SKM-1 (cell line): ENCODE measurements around the gene FAM72B.
"Not testable (repeated sequence)": the region's sequence is repeated elsewhere in the genome, so short reads cannot be mapped to it uniquely, and the experiment has no call there.

Experiments
- DNase-seq: peaks from one replicate; lab custom pipeline; 2025; ENCODE audit not compliant: unreplicated experiment; lab: John Stamatoyannopoulos, UW

FAM72B gene

DNA sequence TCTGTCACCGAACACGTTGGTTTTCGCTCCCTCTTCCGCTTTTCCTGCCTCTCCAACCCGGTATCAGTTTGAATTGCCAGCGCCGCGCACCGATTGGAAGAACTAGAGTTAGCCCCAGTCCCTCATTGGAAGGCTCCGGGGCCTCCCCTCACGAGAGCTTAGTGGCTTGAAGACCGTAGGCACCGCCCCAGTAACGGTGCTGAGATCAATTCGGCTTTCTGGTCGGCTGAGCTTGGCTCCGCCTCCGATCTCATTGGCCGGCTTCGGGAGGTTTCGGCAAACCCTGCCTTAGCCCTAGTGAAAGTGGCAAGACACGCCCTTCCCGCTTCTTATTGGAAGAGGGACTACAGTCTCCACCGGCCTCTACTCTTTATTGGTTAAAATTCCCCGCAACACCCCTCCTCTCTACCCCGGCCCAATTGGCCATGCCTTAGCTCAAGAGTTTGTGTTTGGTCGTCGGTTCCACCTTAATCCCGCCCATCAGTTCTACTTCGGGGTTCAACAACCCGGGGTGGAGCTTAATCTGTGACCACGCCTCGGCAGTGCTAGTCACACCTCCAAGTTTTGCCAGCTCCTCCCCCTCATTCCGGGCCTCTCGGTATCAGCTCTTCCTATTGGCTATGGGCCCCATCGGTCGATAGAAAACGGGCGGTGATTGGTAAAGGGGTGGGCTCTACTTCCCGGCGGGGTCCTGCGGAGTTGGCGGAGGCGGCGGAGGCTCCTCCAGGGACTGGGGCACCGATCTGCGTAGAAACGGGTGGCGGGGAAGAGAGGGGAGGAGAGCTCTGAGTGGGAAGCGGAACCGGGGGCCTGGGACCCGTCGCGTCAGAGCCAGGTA lies at the start of gene FAM72B, which contains the start of gene SRGAP2C:
FAM72B (minus strand) TSS at position 51 of the 838 bp plus-strand sequence. CDS start 851 bp downstream, outside the sequence.
SRGAP2C (plus strand) TSS at position 686 of the 838 bp plus-strand sequence. CDS start 2,472 bp downstream, outside the sequence.
- peak; percentile 93 for DNase-seq

DNA sequence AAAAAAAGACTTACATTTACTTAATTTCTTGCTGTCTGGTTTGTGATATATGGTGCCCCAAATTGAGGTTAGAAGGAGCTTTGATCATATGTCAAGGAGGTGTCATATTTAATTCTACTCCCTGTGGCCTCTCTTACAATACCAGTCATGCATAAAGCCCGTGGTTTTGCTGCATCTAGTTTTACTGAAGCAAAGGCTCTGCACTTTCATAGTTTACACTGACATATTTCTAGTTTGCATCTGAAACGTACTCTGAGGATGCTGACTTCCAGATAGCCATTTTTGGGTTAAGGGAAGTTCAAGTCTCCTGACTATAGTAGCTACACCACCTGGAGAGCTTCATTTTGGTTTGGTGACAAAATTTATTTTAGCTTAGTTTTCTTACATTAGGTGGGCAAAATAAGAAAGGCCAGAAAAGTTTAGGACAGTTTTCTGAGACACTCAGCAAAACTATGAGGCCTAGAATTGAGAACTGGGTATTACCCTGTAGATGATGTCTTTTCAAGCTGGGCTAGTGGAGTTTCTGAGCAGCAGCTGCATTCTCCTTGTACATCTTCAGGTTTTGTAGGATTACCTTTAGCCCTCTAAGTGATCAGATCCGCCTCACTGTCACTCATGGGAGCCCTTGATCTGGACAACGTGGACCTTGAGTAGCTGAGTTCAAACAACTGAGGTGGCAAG lies 48.4 kb upstream of the FAM72B start:
- not testable (repeated sequence) for DNase-seq

DNA sequence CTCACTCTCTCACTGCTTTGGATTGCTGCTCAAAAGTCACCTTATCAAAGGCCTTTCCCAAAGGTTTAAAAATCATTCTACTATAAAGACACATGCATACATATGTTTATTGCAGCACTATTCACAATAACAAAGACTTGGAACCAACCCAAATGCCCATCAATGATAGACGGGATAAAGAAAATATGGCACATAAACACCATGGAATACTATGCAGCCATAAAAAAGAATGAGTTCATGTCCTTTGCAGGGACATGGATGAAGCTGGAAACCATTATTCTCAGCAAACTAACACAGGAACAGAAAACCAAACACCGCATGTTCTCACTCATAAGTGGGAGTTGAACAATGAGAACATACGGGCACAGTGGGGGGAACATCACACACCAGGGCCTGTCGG lies 46.5 kb upstream of the FAM72B start:
- not testable (repeated sequence) for DNase-seq

GRCh38 chr1:121227544-121228330 lies 43.6 kb upstream of the FAM72B start:
- DNase-seq, result not testable (repeated sequence)

GRCh38 chr1:121226925-121227324 lies 42.8 kb upstream of the FAM72B start:
- DNase-seq, result not testable (repeated sequence)

GRCh38 chr1:121226295-121226904 lies 42.3 kb upstream of the FAM72B start:
- DNase-seq, result not testable (repeated sequence)

DNA sequence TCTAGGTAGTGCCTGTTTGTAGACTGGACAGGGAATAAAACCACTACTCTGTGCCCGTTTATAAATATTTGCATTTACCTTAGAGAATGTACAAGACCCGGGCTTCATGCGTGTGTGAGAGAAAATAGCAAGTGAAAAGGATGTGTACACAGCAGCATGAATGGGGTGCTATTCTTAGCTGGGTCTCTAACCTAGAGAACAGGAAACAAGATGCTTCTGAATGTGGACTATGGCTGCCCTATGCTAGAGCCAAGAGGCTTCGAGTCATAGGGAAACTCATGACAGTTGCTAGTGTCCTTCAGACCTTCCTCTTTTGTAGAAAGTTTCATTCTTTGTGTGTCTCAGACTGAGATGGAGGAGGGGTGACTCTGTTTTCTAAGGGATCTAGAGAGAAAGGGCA lies 40.6 kb upstream of the FAM72B start:
- not testable (repeated sequence) for DNase-seq

DNA sequence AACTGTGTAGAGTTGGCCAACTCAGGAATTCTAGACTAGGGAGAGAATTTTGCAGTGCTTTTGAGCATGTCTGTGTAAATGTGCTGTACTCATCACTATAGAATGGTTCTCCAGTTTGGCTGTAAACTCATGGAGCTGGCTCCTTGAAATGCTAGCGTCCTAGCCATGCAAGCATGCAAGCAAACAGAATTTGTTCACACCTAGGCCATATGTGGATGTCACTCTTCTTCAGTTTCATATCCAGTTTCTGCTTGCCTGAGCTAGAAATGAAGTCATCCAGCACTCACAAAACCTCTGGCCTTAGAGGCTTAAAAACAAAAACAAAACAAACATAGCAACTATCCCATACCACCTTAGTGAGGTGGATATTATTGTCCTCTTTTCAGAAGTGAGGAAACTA lies 37.6 kb upstream of the FAM72B start:
- DNase-seq, result not testable (repeated sequence)

- not testable (repeated sequence) for DNase-seq
Observed at GRCh38 chr1:121216676-121217075, 32.5 kb upstream of the FAM72B start.

GRCh38 chr1:121215699-121216417 lies 31.7 kb upstream of the FAM72B start:
- not testable (repeated sequence) for DNase-seq

- not testable (repeated sequence) for DNase-seq
Observed at GRCh38 chr1:121214544-121215156, 30.5 kb upstream of the FAM72B start.

DNA sequence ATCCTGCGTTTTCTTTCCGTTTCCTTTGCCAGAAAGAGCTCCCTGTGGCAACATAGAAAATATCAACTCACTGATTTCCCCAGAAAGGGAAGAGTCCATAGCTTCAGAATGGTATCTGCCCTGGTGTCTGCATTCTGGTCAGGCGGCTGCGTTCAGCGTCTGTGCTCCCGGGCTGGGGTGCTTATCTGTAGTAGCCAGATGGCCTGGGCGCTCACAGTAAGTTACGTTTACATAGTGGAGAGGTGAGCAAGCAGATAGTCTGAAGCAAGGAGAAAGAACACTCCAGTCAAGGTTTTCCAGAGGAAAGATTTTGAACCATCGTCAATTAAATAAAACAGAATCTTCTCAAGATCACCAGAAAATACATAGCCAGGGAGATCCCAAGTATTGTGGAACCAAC lies 29.4 kb upstream of the FAM72B start:
- DNase-seq, result not testable (repeated sequence)

DNA sequence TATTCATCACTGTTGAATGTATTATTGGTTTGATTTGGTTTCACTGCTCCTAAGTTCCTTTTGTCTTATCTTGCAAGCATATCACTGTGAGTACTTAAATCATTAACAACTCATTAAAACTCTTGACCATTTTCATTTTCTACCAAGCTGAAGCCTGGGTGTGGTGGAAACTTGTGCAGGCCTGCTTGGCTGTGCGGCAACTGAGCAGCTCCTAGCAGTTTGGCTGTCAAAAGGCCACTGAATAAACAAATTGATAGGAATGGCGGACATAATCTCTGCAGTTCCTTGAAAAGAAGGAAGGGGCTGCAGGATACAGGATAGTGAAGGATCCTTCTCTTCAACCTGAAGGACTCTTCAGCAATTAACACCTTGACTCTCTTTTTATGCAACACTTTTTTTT lies 26.6 kb upstream of the FAM72B start:
- DNase-seq, result not testable (repeated sequence)

DNA sequence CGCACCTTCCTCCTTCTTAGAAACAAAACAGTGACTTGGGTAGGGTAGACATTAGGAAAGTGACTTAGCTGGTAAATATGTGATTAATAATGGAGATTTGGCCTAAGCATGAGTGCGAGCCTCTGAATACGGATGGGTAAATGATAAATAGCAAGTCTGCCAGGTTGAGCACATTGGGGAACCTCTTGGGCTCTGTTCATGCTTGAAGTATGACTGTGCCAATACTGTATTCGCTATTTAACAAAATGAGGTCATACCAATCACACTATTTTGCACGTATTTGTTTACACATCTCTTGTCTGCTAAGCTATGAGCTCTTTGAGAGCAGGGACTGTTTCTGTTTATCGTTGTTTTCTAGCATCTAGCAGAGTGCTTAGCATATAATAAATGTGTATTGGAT lies 24.2 kb upstream of the FAM72B start:
- DNase-seq, result not testable (repeated sequence)

DNA sequence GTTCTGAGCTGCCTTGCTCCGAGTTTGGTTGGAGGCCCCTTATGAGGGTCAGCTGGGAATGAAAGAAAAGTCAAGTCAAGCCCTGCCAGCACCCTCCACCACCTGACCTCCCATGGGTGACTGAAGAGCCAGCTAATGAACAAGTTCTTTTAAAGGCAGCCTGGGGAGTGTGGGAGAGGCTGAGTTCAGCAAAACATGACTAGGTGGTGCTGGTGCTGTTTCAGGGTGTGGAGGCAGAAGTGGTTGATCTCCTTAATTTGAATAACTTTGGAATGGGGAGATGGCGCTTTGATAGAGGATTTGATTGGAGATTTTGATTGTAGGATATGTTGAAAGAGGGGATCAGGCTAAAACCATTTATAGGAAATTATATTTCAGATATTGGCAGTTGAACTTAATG lies 23.2 kb upstream of the FAM72B start:
- DNase-seq, result not testable (repeated sequence)

DNA sequence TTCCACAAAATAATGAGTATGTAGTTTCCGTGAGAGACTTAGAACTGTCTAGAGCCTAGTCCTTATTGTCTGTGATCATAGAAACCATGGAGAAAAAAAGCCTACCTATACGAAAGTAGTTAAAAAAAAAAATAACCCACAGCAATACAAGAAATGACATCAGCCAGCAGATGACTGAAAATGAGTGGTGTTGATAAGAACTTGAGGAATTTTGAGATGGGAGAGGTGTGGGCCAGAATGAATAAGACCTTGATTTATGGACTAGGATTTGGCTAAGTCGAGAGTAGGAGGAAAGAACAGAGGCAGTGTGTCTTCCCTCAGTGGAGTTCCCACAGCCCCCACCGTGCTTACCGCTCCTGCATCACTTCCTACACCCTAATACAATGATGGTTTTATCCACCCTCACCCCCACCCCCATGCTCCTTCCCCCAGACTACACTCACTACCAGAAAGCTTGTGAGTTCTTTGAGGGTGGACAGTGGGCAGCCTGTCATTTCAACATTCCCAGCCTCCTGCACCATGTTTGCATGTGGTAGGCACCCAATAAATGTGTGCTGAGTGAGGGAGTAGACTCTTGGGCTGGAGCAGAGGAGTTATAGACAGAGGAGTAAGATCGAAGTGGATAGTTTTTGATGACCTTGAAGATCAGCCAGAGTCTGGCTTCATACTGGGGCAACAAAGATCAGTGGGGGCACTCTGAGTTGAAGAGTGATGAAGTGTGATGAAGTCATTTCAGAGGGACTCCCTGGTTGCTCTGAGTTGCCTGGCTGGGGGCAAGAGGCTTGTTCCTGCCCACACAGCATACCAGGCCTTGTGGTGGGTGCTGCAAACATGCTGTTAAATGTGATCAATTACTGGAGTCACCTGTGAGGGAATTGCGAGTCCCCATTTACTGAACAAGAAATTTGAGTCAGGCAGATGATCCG lies 21.9 kb upstream of the FAM72B start:
- DNase-seq, result not testable (repeated sequence)

- not testable (repeated sequence) for DNase-seq
Observed at GRCh38 chr1:121202986-121203385, 18.8 kb upstream of the FAM72B start.
